GM19099 (cell line): ENCODE measurements around the gene PFDN1.

Experiments used
- POLR2A ChIP-seq: IDR thresholded peaks from 3 replicates; pipeline ENCODE4 v1.6.1; 2011; ENCODE audit warnings: low read depth; ENCODE audit not compliant: insufficient read length; ENCODE audit errors: extremely low read depth

Gene PFDN1

DNA sequence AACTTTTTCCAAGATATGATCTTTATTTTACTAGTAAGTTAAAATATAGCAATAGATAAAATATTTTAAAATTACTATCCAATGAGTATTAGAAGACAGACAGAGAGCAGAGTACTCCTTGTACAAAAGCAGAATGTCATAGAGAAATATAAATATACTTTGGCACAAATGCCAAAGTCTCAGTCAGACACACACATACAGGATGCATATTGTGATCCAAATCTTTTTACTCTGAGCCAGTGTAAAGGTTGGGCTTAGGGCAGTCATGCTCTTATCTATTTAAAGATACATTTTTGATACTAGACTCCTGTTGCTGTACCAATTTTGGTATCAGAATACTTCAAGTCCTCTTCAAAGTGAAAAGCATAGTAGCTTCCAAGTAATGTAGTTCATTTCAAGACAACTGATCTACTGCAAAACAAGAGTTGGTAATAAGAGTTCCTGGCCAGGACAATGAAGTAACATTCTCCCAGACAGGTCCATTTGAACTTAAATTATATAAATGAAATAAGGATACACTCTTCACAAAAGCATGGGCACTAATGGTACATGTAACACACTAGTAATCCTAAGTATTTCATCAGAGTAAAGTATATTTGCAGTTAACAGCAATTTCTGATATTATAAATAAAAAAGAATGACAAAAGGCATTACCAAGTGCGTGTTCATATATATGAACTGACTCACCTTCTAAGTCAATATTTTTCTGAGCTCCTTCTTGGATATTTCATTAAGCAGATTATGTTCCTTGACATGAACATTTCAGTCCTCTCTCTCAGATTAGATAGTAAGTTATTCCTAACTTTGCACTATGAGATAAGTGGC is 10.5 kb downstream of the PFDN1 start:
- TF ChIP-seq POLR2A = no peak

DNA sequence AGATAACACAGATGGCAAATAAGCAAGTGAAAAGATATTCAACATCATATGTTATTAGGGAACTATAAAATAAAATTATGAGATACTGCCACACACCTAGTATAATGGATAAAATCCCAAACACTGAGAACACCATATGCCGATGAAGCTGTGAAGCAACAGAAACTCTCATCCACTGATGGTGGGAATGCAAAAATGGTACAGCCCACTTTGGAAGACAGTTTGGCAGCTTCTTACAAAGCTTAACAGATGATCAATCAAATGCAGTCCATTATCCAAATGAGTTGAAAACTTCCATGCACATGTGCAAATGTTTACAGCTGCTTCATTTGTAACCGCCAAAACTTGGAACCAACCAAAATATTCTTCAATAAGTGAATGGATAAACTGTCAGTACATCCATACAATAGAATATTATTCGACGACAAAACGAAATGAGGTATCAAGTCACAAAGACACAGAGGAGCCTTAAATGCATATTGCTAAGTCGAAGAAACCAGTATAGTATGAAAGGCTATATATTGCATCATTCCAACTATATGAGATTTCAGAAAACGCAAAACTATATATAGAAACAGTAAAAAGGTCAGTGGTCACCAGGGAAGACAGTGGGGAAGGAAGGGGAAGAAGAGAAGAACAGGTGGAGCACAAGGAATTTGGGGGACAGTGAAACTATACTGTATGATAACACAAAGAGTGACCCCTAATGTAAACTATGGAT is 14.9 kb downstream of the PFDN1 start:
- TF ChIP-seq POLR2A = no peak

DNA sequence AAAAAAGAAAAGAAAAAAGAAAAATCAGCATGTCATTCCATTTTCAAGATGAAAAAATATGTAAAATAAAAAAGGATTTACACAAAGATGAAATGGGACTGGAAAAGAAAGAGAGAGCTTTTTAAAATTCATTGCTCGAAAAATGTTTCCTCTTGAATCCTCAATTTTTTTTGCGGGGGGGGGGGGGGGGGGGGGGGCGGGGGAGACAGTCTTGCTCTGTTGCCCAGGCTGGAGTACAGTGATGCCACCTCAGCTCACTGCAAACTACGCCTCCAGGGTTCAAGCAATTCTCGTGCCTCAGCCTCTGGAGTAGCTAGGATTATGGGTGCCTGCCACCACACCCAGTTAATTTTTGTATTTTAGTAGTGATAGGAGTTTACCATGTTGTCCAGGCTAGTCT is 16.5 kb downstream of the PFDN1 start:
- no peak for TF ChIP-seq POLR2A

DNA sequence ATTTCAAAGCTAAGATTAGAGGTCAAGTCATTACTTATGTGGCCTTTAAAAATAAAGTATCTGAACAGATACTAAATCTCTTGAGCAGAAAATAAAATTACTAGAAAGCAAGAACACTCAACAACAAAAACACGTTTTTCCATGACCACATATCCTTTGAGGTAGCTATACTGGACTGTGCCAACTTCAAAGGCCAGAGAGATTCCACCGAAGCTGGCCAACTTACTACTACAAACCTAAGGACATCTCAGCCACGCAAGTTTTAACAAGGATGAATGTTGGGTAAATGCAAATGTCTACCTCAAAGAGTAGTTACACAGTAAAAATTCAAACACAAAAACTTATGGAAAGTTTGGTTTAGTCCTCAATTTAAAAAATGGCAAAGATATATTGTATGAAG is 18.9 kb downstream of the PFDN1 start:
- no peak for TF ChIP-seq POLR2A

DNA sequence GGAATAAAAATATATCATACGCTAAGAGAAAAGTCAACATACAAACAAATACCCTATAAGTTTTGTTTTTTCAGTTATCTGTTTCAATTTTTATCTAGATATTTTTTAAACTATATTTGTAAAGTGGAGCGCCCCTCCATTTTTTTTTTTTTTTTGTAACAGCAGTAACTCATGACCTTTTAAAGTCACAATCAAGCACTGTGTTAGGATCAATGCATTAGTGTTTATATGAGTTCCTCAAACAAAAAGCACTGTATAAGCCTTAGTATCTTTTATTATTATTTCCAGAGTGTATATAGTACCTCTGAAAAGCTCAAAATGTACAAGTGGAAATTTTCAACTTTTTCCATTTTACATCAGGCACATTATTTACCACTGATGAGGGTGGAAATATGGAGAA is 20.6 kb downstream of the PFDN1 start:
- no peak for TF ChIP-seq POLR2A

DNA sequence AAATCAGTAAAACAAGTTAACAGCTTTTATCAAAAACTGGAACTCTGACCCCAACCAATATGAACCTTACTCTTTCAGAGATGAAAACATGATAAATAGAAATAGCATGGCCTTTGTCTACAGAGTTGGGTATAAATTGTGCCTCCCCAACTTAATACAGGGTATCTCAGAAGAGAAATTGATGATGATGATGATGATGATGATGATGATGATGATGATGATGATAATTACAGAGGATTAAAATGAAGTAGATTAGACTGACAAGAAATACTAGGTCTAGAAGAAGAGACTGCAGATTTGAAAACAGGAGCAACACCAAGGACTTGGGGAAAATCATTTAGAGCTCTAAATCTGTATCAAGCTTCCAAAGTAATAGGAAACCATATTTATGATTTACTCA is 27.1 kb downstream of the PFDN1 start:
- no peak for TF ChIP-seq POLR2A

DNA sequence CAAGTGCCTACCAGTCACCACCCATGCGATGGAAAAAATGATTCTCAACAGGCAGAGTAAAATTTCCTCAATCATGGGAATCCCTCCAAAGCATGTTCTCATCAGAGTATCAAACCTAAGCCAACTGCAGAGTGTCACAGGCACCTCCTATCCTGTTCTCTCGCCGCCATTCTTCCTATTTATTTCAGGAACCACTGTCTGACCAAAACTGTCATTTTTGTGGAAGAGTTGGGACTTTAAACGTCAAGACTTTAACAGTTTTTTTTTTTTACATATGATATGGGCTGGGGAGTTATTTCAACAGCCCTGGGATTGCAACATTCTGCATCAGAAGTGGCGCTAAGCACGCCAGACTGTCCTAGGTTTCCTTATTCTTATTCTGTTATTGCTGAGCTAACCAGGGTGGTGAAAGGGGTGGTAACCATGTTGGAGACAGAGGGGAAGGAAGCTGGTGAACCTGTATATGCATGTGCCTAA is 29.5 kb downstream of the PFDN1 start:
- TF ChIP-seq POLR2A = no peak

DNA sequence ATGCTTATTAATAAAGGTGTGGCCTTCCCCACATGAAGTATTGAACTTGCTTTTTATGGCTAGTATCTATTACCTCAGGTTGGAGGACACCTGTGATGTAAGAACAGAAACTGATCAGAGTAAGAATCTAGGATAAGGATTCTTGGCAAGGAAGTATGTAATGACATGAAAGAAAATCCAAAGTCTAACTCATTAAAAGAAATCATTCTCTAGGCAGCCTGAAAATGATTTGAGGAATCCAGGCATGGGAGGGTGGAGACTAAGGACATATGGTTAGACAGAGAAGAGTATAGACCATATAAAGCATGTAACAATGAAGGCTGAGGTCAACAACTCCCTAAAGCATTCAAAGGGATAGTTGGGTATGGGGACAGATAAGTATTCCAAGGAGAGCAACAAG is 32.9 kb downstream of the PFDN1 start:
- no peak for TF ChIP-seq POLR2A

DNA sequence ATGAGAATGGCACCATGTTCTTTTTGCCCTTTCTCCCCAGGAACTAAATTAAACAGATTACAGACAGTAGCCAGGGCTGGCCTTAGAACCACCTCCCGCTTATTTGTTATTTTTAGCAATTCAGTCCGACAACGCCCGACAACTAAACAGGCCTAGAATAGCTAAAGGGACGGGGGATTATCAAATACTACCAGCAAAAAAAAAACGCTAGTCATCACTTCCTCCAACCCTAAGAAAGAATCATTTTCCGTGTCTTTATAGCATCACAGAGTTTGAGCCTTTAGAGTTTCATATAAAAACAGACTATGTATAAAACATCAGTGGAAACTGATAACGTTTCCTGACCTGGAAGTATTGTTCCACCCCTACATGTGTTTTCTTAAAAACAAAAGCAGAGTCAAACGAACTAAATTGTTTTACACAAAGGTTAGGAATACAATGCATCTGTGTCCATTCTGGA is 35.3 kb downstream of the PFDN1 start:
- TF ChIP-seq POLR2A = no peak

DNA sequence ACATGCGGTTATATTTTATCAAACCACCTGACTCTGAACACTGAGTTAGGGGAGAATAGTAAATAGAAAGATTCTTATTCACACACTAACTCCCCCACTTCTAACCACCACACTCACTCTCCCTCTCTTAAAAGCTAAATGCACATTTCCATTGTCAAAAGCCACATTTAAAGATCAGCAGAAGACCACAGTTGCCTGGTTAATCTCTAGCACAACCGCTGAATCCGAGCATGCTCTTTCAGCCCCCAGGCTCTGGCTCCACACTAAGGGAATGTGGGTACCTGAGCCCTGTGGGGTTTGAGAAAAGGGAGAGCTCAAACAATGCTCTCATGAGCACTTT is 35.7 kb downstream of the PFDN1 start:
- no peak for TF ChIP-seq POLR2A

DNA sequence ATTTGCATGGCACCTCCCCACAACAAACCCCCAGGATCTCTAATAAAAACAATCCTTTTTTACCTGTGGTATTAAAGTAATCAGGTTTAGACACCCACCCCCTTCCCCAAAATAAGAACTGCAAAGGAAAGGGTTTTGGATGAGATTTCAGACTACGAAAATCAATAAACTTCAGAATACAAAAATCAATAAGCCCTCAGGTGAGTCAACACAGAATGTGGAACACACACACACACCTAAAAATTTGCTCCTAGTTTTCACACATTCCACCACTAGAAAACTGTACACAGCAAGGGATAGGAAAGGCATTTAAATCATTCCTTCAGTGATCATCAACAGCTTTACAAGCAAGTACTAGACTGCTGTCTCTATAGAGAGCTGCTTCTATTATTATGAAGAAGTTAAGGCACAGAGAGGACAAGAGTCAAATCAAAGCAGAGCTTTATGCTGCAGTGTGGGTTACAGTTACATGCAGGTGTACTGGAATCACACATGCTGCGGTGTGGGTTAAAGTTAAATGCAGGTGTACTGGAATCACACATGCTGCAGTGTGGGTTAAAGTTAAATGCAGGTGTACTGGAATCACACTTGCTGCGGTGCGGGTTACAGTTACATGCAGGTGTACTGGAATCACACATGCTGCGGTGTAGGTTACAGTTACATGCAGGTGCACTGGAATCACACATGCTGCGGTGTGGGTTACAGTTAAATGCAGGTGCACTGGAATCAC is 36.3 kb downstream of the PFDN1 start:
- TF ChIP-seq POLR2A = no peak

DNA sequence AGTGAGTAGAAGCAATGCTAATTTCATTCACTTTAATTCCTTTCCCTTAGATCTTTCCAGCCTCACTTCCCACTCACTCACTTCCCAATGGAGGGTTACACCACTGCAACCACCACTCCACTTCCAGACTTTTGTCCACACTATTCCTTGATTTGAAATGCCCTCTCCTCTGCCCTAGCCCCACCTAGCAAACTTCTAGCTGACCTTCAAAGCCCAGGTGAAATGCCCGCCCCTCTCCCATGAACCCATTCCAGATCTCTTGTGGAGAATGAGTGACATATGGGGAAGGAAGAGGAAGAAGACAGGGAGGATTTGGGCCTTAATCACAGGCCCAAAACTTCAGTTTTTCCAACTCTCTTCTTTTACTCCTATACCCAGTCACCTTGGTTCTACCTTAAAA is 37.1 kb downstream of the PFDN1 start:
- TF ChIP-seq POLR2A = no peak

DNA sequence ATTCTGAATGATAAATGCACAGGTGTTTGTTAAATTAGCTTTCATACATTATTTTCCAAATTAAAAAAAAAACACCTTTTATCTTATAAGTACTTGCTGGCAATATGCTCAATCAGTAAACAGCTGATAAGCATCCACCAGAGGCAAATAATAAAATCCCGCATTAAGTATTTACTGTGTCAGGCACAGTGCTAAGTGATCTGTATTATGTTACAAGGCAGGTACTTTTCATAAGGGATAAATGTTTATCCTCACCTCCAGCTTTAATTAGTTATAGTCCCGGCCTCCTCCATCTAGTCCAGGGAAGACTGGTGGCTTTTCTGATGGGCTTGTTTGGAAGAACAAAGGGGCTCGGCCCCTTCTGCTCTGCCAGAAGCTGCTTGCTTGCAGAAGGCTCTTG is 40.1 kb downstream of the PFDN1 start:
- TF ChIP-seq POLR2A = no peak

DNA sequence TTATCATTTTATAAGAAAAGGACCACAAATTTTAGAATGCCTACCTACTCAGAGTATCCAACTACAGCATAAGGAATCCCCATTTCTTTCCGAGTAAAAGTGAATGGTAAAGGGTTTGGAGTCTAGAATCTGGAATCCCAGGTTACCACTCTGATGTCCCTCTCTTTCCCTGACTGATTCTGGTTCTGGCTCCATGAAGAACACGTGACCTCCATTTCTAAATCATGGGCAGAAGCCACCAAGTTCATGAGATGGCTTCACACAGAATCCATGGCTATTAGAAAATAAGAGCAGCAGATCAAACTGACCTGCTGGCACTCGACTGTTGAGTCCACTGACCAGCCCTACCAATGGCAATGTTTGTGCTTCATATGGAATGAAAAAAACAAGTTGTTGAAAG is 40.7 kb downstream of the PFDN1 start:
- no peak for TF ChIP-seq POLR2A

DNA sequence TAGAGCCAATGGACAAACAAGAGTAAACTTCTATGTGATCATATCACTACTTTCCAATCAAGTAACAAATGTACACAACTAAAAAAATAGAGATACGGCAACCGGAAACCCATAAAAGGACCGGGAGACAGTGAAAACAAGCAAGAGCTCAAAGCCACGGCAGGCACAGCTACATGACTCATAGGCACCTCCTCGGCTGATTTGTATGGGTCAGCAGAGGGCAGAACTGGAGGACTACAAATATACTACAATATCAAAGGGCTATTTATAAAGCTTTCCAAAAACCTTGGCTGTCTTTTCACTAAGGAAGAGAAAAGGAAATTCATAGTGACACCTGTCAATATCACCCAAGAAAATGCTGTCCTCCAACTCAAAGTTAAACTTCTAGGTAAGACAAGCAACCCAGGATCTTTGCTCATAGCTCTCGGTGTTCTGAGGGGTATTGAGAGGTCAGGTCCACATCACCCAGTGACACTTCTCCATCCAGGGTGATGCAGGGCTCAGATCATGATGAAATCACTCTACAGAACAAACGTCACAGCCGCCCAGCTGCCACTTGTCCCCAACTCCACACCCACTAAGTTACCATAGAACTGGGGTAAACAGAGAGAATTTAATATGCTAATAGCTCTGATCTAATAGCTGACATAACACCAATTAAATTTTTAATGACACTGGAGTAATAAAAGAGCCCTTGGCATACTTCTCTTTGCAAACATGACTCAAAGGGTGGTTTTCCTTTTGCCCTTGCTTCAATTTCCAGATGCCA is 41.3 kb downstream of the PFDN1 start:
- no peak for TF ChIP-seq POLR2A
